ENCODE results near the gene SHMT1.

- TF ChIP-seq CTCF (IDR thresholded peaks at IDR 0.05 in 8 of 11, conservative IDR thresholded peaks at IDR 0.05 in 3 of 11), result no peak
- TF ChIP-seq POLR2AphosphoS5 (IDR thresholded peaks at IDR 0.05), result no peak
Observed at GRCh38 chr17:18285296-18285695, 78.1 kb downstream of the SHMT1 start.

Measured in spleen (tissue), 7 donors.